ENCODE measurements around the gene SIAH1. TPM values are rescaled to one million over a fixed set of nuclear protein-coding genes. Genes with fewer than 3 reads are reported as not detected.

The SIAH1 gene
- total and polyA plus RNA-seq, 9 of the 15 experiments (the other 6 are each of a cell fraction or from before 2014, with no cell fraction given): 4.1 to 14.3 (median 12.5) TPM

GRCh38 chr16:48340054-48340453 is 45.2 kb downstream of the SIAH1 start (continued):
- TF ChIP-seq, protein P1, sequence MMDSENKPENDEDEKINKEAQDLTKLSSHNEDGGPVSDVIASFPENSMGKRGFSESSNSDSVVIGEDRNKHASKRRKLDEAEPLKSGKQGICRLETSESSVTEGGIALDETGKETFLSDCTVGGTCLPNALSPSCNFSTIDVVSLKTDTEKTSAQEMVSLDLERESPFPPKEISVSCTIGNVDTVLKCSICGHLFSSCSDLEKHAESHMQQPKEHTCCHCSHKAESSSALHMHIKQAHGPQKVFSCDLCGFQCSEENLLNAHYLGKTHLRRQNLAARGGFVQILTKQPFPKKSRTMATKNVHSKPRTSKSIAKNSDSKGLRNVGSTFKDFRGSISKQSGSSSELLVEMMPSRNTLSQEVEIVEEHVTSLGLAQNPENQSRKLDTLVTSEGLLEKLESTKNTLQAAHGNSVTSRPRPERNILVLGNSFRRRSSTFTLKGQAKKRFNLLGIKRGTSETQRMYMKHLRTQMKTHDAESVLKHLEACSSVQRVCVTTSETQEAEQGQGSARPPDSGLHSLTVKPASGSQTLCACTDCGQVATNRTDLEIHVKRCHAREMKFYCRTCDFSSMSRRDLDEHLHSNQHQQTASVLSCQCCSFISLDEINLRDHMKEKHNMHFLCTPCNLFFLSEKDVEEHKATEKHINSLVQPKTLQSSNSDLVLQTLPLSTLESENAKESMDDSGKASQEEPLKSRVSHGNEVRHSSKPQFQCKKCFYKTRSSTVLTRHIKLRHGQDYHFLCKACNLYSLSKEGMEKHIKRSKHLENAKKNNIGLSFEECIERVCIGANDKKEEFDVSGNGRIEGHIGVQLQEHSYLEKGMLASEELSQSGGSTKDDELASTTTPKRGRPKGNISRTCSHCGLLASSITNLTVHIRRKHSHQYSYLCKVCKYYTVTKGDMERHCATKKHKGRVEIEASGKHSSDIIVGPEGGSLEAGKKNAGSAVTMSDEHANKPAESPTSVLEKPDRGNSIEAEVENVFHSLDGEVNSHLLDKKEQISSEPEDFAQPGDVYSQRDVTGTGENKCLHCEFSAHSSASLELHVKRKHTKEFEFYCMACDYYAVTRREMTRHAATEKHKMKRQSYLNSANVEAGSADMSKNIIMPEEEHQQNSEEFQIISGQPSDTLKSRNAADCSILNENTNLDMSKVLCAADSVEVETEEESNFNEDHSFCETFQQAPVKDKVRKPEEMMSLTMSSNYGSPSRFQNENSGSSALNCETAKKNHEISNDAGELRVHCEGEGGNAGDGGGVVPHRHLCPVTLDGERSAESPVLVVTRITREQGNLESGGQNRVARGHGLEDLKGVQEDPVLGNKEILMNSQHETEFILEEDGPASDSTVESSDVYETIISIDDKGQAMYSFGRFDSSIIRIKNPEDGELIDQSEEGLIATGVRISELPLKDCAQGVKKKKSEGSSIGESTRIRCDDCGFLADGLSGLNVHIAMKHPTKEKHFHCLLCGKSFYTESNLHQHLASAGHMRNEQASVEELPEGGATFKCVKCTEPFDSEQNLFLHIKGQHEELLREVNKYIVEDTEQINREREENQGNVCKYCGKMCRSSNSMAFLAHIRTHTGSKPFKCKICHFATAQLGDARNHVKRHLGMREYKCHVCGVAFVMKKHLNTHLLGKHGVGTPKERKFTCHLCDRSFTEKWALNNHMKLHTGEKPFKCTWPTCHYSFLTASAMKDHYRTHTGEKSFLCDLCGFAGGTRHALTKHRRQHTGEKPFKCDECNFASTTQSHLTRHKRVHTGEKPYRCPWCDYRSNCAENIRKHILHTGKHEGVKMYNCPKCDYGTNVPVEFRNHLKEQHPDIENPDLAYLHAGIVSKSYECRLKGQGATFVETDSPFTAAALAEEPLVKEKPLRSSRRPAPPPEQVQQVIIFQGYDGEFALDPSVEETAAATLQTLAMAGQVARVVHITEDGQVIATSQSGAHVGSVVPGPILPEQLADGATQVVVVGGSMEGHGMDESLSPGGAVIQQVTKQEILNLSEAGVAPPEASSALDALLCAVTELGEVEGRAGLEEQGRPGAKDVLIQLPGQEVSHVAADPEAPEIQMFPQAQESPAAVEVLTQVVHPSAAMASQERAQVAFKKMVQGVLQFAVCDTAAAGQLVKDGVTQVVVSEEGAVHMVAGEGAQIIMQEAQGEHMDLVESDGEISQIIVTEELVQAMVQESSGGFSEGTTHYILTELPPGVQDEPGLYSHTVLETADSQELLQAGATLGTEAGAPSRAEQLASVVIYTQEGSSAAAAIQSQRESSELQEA (IDR thresholded peaks at IDR 0.05; ENCODE audit: low read depth): no peak
- no peak for TF ChIP-seq BRF1 (IDR thresholded peaks at IDR 0.05; ENCODE audit: borderline replicate concordance, extremely low read depth, insufficient read length)
- no peak for TF ChIP-seq ZNF551 (CRISPR knock-in tag; IDR thresholded peaks at IDR 0.05)
- no peak for TF ChIP-seq RFX1 (IDR thresholded peaks at IDR 0.05)
- TF ChIP-seq TCF3 (CRISPR knock-in tag; IDR thresholded peaks at IDR 0.05): no peak
- TF ChIP-seq ARID3B (CRISPR knock-in tag; IDR thresholded peaks at IDR 0.05; ENCODE audit: borderline replicate concordance): no peak

Data from K562 (cell line).